ENCODE measurements around the gene SPSB4.

SPSB4 gene

GRCh38 chr3:141076036-141076773 is 25.1 kb downstream of the SPSB4 start:
- DNase-seq (ENCODE audit: low read depth) = no peak

DNA sequence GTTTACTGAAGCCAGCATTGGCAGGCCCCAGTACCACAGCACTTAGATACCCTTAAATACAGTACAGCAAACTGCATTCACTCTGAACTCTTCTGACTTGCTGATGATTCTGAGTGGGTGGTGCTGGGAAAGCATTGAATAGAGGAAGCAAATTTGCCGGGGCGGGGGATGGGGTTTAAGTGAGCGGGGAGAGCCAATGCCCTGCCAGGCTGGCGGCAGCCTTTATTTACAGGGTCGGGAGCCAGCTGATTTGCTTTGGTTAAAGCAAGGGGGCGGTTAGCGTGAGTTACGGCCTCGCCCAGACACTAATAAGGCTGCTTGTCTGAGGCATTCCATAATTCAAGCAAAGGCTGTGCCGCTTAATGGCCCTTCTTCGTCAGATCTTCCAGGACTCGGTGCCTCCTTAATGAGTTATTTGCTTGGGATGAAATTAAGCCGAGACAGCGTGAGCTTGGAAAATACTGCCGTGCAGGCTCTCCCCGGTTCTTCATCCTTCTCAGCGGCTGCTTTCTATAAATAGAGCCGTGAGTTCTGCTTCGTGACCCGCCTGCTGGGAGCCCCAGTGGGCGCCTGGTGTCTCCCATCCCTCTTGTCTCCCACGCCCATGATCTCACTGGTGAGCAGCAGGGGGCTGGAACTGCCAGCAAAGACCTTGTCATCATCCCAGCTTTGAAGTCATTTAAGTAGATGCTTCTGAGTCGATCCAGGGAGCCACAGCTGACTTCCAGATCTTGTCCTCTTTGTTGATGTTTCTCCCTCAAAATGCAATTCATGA is 25.8 kb downstream of the SPSB4 start:
- DNase-seq (ENCODE audit: low read depth) = no peak

- DNase-seq (ENCODE audit: low read depth) = no peak
These were observed 26.5 kb downstream of the SPSB4 start for GRCh38 chr3:141077631-141078030.

GRCh38 chr3:141078200-141078599 is 27.1 kb downstream of the SPSB4 start:
- DNase-seq (ENCODE audit: low read depth) = no peak

- no peak for DNase-seq (ENCODE audit: low read depth)
These were observed 29.3 kb downstream of the SPSB4 start for GRCh38 chr3:141080431-141080830.

DNA sequence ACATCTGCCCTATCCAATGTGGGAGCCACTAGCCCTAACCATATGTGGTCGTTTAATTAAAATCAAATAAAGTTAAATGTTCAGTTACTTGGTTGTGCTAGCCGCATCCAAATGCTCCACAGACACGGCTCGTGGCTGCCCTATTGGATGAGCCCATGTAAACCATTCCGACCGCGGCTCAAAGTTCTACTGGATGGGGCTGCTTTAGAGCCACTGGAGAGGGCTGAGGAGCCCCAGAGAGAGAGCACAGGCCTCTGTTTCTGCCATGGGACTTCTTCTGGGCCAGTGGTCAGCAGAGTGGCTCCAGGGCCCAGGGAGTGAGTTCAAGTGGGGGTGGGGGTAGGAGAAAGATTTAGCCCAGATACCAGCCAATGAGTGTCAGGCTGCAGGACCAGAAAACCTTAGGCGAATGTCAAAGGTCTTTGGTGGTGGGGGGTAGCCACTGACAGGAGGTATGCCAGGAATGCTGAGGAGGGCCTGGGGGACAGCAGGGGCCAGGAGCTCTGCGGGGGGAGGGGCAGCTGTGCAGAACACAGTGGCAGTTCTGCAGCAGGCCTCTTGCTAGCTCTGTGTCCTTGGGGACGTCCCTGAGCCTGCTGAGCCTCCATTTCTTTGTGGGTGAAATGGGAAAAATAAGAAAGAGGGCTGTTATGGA is 30.1 kb downstream of the SPSB4 start:
- DNase-seq (ENCODE audit: low read depth) = no peak

DNA sequence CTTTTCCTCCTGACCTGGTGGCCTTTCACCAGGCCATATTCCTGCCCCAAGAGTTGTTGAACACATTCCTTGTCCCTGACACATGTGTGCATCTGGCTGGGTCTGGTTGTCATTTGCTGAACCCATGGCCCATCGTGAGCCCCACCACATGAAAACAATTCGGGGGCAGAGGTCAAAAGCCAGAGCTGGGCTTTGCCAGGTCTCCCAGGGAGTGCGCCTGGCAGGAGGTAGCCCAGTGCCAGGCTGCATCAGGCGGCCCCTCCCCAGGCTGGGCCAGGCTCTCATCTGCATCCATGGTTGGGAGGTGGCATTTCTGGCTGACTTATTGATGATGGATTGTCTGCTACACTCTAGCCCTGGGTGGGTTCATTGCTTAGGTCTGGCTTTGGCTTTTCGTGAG is 30.9 kb downstream of the SPSB4 start:
- DNase-seq (ENCODE audit: low read depth) = no peak

- no peak for DNase-seq (ENCODE audit: low read depth)
These were observed 32.1 kb downstream of the SPSB4 start for GRCh38 chr3:141083226-141083625.

DNA sequence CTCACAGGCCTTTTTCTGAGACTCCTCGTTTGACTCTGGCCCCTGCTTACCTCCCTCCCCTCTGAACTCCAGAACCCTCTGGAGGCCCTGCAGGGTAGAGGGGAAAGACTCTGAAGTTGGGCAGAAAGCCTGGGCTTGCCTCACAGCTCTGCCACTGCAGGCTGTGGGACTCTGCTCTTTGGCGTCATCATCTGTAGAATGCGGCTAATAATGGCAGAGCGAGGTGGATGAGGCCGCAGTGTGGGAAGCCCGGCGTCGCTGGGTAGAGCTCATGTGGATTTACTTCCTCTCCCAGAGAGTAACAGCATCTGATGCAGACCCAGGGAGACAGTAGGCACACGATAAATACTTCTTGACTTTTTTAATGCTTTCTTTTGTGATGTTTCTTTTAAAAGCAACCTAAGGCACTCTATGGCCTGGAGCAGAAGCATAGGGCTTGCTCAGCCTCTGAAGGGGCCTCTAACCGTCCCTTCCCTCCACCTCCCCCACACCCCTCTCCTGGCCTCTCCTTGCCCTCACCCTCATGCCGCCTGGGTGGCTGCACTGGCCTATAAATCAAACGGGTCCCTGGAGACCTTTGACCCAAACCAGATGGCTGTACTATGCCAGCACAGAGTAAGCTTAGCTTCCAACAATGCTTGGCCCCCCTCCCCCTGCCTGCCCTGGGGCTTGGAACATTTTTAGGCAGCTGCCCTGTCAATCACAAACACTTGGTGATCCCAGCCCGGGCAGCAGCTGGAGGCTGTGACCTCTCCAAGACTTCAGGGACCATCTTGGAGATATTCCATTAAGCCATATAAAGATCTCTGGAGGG is 32.9 kb downstream of the SPSB4 start:
- DNase-seq (ENCODE audit: low read depth) = no peak

- DNase-seq (ENCODE audit: low read depth) = no peak
These were observed 34.4 kb downstream of the SPSB4 start for GRCh38 chr3:141085343-141086070.

DNA sequence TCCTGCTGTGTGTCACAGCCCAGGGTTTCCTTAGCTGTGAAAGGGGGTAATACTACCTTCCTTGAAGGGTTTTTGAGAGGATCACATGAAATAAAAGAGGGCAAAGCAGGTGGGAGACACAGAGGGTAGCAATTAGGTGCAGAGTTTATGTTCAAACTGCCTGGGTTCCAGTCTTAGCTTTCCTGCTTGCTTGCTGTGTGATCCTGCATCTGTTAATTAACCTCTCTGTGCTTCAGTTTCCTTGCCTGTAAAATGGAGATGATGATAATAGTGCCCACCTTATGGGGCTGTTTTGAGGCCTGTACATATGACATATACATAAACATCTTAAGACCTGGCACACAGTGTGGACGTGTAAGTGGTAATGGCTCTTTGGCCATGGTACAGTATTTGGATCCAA is 35.0 kb downstream of the SPSB4 start:
- DNase-seq (ENCODE audit: low read depth) = no peak

DNA sequence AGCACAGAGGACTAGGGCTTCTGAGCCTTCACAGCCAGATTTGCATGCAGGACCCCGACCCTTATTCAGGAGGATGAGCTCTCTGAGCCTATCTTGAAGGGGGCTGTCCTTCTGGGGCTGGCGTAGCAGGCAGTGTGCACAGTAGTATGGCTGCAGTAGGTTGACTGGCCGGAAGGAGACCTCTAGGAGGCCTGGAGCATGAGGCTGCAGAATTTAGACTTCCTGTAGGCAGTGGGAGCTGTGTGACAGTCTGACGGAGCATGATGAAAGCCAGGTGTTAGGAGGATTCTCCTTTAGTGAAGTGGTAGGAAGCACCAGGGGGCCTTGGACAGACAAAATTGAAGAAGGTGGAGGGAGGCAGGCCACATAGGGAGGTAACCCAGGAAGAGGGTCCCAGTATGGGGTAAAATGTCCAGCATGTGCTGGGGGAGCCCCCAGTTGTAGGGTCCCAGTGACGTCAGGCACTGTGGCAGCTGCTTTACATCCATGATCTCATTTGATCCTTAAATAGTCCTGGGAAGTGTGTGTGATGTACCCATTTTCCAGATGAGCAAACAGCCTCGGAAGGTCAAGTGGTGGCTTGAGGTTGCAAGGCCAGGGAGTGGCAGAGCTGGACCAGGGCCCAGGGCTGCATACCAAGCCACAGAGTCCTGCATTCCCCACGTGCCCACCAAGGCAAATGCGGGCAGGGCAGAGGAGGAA is 36.1 kb downstream of the SPSB4 start:
- DNase-seq (ENCODE audit: low read depth) = no peak

DNA sequence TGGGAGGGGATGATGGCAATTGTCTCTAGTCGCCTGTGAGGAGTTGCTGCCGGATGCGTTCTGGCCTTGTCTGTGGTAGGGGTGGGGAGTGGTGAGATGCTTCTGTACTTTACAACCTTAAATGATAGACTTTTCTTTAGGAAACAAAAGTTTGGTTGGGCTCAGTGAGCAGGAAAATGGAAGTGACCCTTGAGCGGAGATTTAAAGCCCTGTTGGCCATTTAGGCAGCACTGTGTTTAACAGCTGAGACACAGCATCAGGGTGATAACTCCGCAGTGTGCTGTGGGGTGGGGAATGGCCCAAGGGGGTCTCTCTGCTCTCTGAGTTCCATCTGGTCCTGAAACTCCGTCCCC is 36.6 kb downstream of the SPSB4 start:
- DNase-seq (ENCODE audit: low read depth) = no peak

DNA sequence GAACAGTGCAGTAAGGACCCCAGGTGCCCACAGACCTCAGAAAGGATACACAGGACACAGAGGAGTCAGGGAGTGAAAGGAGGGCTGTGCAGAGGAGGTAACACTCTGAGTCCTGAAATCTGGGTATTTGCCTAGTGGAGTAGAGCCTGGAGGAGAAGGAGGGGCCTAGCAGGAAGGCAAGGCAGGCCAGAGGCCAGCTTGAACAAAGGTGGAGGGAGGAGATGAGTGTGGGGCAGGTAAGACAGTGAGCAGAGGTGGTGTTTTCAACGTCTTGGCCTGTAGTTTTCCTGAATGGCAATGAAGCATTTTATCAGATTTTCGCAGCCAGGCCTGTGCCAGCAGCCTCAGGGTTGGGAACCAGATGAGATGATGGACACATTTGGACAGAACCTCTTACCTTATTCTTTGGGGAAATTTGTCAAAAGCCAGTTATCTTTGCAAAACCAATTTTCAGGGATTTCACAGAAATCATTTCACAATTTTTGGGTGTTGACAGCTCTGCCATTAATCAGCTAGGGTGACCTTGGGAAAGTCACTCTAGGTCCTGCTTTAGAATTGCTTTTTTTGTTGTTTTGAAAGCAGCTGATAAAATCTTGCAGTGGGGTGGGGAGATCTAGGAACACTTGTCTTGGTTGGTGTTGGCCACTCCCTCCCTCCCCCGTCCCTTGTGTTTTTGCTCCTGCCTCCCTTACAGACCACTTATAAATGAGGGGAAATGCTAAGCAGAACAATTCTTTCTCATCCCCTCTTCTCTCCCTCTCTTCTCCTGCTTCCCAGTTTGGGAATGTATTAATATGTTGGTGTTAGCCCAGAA is 38.4 kb downstream of the SPSB4 start:
- DNase-seq (ENCODE audit: low read depth) = no peak

- no peak for DNase-seq (ENCODE audit: low read depth)
These were observed 40.3 kb downstream of the SPSB4 start for GRCh38 chr3:141091426-141091825.

DNA sequence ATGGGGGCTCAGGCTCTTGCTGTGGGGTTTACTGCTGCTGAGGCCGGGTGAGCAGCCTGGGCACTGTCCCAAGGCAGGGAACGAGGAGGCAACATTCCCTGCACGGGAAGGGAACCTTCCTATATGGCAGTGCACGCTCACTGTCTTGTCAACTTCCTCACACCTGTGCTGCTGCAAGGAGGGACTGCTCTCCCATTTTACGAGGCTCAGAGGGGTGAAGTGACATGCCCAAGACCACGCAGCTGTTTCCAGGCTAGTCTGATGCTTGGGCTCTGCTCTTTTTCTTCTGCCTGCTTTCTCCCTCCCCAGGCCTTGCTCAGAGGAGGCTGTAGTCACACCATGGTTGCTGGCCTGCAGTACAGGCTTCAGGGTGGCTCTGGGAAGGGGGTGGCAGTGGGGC is 41.5 kb downstream of the SPSB4 start:
- DNase-seq (ENCODE audit: low read depth) = no peak

DNA sequence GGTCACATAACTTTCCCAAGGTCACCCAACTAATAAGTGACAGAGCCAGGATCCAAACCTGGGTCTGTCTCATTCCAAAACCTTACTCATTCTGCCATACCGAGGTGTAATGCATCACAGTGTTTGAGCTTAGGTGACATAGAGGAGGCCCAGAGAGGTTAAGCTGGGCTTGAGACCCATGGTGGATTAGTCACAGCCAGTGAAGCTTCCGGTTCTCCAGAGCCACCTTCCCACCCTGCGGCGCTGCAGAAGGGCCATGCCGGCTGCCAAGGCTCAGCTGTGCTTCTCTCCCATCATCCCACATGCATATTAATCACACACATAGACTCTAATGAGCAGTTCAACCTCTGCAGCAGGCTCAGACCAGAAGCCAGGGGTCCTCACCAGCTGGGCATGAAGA is 42.2 kb downstream of the SPSB4 start:
- no peak for DNase-seq (ENCODE audit: low read depth)

DNA sequence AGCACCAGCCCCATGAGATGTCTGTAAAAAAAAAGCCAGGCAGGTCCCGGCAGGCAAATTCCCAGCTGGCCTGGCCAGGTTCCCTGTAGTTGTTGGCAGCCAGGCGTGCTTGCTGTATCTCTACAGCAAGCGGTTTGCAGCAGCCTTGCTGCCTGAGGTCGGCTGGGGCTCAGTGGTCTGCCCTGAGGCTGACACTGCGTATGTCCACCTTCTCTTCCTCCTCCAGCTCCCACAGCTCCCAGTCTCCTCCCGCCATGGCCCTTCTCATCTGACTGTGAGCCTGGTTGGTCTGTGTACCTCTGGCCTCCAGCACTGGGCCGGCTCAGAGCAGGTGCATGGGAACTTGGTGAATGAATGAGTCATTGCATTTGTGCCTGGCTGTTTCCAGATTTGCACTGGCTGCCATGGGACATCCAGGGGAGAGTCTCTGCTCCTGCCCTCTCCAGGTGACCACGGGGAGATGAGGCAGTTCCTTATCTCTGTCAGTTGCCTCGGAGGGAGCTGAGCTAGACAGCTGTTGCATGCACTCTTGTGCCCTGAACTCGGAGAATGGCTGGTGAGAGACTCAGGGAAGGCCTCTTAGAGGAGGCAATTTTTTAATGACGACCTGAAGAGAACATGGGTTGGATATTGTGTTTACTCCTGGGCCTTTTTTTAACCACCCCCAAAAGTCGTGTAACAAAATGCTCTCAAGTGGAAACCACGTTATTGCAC is 43.0 kb downstream of the SPSB4 start:
- no peak for DNase-seq (ENCODE audit: low read depth)

DNA sequence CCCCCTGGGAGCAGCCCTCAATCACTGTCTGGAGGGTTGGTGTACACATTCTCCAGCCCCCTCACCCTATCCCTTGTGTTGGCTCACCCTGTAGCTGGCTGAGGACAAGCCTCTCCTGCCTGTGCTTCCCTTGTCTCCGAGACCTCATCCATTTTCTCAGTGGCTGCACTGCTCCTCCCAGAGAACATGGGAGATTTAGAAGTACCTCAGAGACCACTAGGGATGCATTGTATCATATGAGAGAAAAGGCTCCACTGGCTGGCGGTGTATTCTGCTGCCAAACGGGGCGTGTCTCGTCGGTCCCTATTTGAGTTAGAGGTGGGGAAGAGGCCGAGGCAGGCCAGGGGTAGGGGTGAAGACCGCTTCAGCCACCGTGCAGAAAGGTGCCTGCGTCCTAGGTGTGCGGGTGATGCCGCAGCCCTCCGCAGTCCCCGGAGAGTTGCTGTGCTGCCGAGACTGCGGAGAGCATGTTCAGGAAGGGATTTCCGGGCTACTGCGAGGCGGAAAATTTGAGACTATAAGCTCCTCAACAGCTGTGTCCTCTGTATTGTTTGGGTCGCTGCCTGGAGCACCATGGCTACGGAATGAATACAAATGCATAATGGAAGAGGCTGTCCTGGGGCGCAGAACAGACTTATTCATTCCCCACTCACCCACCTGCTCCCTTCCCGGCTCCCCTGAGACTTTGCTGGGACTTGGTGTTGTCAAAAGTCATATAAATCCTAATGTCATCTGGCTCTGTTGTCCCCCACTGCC is 43.8 kb downstream of the SPSB4 start:
- no peak for DNase-seq (ENCODE audit: low read depth)

Measured in stimulated activated CD8-positive, alpha-beta memory T cell treated with anti-CD3 and anti-CD28 coated beads, Interleukin-12 subunit alpha, Interleukin-12 subunit beta, amount 100 ng/mL, for 4 hours (primary cell).